Endothelial cell of hepatic sinusoid (primary cell): ENCODE data around the gene C2orf49.

Experiments used
- in situ Hi-C: cut with HindIII; loops from 2 replicates; pipeline ENCODE4 v1.10.0; 2017; ENCODE audit warnings: low sequenced_read_pairs

C2orf49 gene

DNA sequence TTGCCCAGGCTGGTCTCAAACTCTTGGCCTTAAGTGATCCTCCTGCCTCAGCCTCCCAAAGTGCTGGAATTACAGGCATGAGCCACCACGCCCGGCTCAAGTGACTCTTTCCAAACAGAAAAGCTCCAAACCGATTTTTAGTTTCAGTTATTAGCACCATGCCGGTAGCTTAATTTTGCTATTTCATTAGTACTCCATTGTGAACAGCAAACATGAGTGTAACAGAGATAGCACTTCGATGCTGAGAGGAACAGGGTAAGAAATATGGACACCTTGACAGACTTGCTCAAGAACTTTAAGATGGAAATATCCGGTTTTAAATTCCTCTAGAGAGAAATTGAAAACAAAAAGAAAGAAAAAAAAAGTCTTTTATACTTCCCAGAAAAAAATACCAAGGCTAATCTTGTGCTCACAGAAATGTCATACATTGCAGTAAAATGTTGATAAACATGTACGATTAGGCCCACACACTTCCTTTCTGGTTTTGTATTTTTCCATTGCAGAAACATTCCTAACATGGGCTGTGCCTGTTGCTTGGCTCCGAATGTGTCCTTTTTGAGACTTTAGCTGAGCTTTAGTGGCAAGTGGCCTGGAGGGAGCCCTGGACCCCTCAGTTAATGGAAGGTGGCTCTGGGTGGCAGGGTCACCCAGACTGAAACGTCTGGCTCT, 43.2 kb downstream of the C2orf49 start:
- in situ Hi-C loops = no loop called here

DNA sequence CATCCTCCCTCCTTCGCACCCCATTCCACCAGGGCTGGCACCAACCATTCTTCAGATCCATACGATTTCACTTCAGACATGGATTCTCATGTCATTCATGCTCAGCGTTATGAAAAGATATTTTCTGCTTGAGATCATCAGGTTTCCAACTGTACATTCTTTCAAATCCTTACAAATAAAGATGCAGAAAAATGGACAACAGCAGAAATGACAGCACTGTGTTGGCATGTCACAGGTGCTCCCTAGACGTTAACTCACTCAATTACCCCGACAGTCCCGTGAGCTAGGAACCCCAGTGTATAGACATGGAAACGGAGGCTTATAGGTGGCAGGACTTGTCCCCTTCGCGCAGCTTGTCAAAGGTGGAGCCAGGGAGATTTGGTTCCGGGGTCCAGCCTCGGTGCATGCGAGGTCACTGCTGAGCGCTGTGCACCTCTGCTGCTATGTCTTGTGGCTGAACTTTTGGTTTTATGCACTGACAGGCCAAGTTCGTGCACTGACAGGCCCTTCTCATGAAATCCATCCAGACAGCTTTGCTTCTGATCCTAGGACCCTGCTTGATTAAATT, 43.8 kb downstream of the C2orf49 start:
- in situ Hi-C loops = no loop called here

DNA sequence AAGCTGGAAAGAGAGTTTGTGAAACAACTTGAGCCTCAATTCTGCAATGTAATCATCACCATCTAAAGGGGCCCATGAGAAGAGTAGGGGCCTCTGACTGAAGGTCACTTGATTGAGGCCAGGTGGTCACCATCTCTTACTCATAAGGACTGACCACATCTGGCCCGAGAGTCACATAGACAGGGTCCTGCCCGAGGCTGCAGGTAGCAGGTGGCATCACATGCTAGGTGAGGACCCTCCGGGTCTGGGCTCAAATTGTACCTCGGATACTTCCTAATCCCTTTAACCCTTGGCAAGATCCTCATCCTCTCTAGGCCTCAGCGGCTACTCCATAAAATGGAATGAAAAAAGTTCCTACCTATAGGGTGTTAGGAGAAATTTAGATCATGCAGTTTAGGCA, 44.8 kb downstream of the C2orf49 start:
- in situ Hi-C loops = no loop called here

DNA sequence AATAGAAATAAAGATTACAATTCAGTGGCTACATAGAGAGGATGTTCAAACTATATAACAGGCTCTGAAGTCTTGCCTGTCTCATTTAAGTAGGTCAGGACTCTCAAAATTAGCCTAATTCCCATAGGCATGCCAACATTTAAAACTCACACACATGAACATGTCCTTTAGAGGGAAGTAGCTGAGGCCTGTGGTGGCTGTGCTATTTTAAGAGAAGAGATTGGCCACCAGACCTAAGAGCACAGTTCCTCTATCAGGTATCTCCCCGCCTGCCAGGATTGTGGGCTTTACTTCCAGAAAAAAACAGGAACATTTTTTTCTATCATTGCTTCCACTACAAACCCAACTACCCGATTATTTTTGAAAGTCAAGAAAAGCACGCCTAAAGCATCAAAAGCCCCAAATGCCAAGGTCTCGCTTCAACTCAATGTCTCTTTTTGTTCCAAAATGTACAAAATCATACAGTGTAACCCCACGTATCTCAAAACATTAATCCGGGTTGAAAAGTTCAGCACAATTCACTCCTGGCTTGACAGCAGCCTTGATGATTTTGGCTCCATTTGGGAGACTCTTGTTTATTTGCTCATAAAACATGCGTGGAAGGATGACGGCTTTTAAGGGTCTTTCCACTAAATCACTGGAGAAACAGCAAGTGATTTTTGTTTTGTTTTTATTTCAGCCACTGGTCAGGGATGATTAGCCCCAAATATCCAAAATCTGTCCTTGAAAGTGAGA, 46.3 kb downstream of the C2orf49 start:
- in situ Hi-C loops = no loop called here

DNA sequence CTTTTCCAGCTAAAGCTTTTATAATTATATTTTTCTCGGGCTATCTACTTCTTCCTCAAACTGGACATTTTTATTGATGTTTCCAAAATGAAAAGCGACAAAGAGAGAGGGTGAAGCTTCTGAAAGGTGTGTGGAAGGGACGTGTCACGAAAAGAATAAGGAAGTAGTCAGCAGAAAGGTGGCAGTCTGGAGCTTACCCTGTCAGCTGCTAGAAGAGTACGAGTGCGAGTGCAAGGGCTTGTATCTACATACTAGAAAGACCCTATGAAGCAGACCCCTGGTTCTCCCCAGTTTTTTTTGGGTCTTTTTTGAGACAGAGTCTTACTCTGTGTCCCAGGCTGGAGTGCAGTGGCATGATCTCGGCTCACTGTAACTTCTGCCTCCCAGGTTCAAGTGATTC, 46.9 kb downstream of the C2orf49 start:
- in situ Hi-C loops = no loop called here

DNA sequence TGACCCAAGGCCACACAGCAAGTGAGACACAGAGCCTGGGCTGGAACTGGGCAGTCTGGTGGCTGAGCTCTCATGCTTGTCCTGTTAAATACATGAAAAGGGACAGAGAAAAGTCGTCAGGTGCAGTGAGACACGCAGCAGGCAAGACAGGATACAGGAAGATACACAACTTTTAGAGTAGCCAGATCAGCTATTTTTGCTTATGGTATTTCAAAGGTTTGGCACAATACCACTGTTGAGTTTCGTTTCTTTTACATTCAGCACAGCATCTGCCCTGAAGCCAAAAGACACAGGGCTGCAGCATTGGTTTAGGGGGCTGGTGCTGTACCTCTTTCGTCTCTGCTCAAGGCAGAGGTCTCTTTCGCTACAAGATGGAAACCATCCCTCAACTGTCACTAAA, 47.5 kb downstream of the C2orf49 start:
- in situ Hi-C loops = no loop called here

DNA sequence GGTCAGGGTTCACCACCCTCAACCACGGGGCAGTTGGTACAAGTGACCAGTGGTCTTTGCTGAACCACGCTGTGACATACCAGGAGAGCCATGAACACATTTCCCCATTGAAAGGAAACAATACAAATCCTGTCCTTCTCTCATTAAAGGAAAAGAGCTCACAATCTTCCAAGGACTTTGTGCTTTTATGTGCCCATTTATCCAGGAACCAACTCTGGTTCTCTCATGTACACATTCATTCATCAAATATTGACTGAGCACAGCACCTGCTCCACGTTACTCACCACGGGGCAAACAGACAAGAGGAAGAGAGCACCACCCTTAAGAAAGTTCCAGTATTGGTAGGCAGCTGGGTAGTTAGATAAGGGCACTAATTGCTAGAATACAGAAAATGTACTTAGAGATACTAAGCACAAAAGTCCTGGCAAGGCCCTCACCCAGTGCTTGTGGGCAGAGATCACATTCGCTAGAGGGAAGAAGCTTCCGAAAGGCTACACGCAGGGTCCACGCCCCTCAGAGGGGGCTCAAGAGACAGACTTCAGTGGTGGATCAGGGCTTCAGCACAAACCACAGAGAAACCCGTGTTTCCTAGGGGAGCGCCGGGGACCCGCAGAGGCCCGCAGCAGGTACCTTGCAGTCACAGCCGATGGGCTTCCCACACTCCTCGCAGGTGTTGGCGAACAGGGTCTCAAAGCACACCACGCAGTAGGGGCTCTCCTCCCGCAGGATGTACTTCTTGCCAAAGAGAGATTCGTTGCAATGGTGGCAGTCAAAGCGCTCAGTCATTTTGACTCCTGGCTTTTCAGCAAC, 48.6 kb downstream of the C2orf49 start:
- in situ Hi-C loops = no loop called here

DNA sequence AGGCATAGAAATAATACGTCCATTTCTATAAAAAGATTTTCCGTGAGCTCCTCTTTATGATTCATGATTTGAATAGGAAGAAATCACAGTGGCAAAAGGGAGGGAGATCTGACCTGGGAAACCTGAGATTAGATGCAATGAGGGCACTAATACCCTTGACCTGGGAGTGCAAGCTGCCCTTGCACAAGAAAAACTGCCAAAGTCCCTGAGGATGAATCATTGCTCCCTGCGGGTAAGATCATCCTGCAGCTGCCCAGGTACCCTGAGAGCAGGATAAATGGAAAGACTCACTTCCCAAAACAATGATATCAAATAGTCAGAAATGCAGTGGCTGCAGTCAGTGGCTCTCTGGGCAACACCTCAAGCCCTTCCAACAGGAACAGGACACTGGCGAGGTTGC, 49.9 kb downstream of the C2orf49 start:
- in situ Hi-C loops = no loop called here

DNA sequence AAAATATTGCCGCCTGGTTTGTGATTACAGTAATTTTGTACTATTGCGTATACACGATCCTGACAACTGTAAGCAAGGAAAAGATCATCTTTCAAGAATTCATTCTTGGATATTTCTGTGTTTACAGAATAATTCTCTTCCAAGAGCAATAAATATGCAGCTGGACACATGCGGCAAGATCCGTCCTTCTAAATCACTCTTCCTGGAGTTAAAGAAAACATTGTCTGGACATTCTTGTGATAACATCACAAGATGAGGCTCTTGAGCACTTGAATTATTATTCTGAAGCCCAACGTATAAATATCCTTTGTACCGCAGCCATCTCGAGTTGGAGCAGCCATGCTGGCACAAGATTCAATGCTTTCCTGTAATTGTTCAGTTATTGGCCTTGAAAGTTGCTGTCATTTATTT, 51.6 kb downstream of the C2orf49 start:
- in situ Hi-C loops = no loop called here

DNA sequence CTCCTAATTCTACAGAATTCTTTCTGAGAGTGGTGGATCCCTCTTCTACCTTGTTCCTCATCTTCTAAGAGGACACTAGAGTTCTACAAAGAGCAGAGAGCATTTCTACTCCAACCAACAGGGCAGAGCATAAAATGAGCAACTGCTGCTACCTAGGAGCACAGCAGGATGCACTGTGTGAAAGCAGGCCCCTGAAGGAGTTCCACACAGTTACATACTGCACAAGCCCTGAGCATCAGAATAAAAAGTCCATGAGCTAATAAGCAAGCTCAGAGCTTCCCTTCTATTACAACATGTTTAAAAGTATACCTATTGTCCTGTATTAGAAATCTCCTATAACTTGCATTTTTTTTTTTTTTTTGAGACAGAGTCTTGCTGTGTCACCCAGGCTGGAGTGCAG, 53.1 kb downstream of the C2orf49 start:
- in situ Hi-C loops = no loop called here

DNA sequence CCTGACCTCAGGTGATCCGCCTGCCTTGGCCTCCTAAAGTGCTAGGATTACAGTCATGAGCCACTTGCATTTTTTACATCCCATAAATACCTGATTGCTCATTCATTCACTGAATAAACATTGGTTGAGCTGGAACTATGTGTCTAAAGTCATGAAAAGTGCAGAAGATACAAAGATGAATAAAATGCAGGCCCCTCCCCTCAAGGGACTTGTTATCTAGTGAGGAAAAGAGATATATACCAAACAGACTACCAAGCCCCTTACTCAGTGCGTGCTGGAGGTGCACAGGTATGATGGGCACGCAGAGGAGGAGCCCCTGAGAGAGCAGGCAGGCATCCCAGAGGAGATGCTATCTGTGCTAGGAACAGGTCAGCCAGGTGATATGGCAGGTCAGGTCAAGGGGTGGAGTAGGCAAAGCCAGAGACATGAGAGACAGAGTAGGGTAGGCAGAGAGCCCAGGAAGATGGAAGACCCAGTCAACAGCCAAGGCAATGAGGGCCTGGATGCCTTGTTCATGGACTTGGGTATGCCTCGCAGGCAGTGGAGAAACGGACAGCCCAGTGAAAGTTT, 53.8 kb downstream of the C2orf49 start:
- in situ Hi-C loops = no loop called here

DNA sequence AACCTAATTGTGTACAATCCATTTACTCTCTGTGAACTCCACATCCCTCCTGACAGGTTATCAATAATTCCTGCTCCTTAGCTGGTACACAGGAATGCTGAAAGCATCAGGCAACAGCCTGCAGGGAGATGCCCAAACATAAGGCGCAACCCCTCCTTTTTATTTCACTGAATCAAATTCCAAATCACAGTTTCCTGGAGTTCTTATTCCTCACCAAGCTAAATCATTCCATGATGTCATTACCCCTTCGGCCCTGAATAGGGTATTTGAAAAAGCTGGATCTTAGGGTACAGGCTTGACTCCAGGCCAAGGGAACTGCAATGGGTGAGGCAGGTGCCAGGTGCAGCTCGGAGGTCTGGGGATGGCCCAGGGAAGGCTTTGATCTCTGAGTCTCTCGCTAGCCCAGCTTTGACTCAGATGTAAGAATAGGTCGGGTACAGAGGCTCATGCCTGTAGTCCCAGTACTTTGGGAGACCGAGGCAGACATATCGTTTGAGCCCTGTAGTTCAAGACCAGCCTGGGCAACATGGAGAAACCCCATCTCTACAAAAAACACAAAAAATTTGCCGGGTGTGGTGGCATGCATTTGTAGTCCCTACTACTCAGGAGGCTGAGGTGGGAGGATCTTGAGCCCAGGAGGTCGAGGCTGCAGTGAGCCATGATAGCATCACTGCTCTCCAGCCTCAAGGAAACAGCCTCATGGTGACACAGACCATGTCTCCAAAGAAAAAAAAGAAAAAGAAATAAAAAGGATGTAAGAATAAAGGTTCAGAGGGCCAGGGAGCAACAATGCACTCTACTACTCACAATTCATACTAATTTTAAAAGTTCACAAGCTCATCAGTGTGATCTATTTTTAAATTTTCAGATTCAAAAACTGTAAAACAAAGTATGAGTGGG, 54.7 kb downstream of the C2orf49 start:
- in situ Hi-C loops = no loop called here

DNA sequence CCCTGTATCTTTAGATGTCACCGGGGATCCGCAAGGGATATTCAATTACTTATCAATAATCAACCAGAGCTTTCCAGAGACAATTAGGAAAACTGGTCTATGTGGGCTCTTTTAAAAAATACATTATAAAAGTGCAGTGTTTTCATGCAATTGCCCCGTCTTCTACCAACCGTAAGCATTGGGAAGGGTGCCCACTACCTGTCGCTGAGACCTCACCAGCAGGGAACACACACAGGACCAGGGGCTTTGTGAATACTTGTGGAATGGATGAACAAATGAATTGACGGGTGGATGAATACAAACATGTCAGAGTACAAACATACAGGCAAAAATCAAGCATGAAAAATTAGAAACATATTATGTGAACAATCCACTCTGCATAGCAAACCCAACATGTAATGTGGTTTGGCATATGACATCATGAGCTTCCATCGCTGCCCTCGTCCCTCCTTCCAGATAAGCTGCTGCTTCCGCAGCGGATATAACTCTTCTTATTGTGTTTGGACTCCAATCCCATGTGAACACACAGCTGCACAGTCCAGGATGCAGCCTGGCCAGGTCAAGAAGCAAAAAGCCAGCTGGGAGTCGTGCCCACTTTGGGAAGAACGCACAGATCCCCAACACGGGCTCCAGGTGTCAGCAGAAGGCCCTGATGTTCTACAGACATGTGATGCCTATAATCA, 56.2 kb downstream of the C2orf49 start:
- in situ Hi-C loops = no loop called here

DNA sequence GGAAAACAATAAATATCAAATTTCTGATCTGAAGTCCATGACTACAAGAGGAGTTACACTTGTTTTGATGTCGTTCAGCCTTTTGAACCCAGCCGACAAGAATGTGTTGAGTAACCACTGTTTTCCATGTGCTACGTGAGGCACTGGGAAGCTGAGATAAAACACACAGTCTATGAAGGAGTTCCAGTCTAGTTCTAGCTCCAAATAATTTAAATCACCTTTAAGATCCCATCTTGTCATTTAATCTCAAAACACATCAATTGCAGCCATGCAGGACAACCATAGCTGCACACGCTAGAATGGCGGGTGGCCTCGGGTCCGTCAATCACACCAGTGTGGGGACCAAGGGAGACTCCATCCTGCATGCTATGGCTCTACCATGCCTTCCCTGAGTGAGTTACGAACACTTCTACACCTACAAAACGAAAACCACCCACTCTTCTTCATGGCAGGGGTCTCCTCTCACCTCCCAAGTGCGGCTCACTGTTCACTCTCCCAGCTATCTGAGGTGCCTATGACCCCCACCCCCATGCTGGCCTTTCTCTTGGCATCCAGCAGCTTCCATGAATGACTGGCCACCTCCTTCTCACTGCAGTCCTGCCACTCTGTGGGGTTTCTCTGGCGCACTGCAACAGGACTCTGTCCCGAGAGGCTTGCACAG, 57.7 kb downstream of the C2orf49 start:
- in situ Hi-C loops = no loop called here

DNA sequence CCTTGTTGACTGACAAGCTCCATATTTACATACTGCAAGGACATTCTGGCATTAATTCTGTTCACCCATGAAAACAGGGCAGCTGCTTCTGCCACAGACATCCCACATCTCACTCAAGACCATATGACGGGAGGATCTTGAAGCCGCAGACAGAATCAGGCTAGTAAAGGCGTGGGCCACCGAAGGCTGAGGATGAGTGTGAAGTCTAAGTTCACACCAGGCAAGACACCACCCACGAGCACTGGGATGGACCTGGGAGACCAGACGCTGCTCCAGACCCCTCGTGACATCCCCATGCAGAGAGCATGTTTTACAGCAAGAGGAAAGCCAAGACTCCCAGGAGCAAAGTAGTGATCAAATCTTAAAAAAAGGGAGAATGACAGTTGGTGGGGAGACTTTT, 58.4 kb downstream of the C2orf49 start:
- in situ Hi-C loops = no loop called here

DNA sequence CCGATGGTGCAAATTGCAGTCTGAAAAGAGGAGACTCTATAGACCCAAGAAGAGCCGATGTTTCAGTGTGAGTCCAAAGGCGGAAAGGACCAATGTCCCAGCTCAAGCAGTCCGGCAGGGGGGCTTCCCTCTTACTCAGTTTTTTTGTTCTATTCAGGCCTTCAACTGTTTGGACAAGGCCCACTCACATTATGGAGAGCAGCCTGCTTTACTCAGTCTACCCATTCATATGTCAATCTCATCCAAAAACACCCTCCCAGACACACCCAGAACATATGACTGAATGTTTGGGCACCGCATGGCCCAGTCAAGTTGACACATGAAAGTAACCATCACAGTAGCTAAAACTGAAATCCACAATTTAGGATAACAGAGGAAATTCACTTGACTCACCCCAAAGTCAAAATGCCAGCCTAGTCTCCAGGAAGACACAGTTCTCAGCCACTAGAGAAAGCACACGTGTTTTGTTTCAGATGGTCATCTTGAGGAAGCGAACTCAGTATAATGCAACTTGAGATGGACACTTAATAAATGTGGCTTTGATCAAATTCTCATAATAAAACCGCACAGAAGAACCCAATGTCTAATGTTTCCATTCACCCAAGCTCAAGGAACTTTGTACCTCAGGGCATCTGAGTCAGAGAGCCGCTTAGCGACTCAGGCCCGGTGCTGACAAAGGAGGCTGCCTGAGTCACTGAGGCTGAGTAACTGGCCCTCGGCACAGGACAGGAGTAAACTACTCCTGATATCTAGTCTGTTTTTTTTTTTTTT, 59.1 kb downstream of the C2orf49 start:
- in situ Hi-C loops = no loop called here

DNA sequence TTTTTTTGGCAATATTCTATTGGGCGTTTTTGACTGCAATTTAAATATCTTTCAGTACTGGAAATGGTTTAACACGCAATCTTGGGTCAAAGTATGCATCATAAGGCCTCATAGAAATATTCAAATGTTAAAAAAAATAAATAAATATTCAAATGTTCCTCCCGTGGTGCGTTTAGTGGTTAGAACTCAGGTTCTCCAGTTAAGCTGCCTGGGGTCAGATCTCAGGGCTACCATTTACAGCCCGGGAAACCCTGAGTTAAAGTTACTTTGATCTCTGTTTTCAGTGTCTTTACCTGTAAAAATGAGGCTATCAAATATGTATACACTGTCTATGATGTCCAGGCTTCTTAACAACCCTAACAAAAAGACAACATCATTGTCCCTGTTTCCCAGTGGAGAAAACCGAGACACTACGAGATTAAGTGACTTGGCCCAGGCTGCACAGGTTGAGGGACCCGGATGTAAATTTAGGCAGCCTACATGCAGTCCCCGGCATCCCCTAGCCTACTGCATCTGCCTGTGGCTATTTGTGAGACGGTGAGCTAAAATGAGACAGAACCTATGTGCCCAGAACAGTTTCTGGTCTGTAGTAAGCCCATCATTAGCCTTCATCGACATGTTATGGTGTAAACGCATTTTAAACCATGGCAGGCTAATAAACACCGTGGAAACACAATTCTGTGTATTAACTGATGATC, 59.8 kb downstream of the C2orf49 start:
- in situ Hi-C loops = no loop called here

DNA sequence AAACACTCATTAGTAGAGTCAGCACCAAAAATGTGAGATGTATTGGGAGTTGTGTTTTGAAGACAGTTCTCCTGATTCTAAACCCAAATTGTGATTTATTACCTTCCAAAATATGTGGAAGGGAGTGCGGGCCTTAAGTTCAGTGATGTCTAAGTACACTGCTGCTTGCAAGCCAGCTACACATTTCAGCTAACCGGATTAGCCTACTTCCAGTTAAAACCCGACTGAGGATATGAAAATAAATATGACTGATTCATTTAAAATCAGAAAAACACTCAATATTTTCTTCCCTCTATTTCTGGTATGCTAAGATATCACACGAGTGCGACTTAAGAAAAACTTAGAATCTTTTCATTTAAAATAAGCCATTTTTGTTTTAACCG, 60.6 kb downstream of the C2orf49 start:
- in situ Hi-C loops = no loop called here
